ENCODE results near the gene LYSMD3.
A peak's percentile ranks its signal among the peaks of the same experiment; 100 is the strongest.

The LYSMD3 gene

GRCh38 chr5:90557391-90557790 lies 28.0 kb upstream of the LYSMD3 start:
- no peak for TF ChIP-seq CTCF (IDR thresholded peaks at IDR 0.05; ENCODE audit: control insufficient read depth, extremely low read depth, insufficient read depth)
- DNase-seq (ENCODE audit: low read depth), result no peak
- H3K4me3 ChIP-seq (ENCODE audit: low read depth, low read length), result peak overlapping the region; percentile 62

- no peak overlapping the region for H3K4me3 ChIP-seq (ENCODE audit: low read depth, low read length)
- DNase-seq (ENCODE audit: low read depth), result no peak
- no peak for TF ChIP-seq CTCF (IDR thresholded peaks at IDR 0.05; ENCODE audit: control insufficient read depth, extremely low read depth, insufficient read depth)
These were observed 26.3 kb upstream of the LYSMD3 start for GRCh38 chr5:90555666-90556065.

GRCh38 chr5:90554358-90555006 lies 25.1 kb upstream of the LYSMD3 start:
- H3K4me3 ChIP-seq (ENCODE audit: low read depth, low read length), result no peak overlapping the region
- no peak for DNase-seq (ENCODE audit: low read depth)
- TF ChIP-seq CTCF (IDR thresholded peaks at IDR 0.05; ENCODE audit: control insufficient read depth, extremely low read depth, insufficient read depth), result no peak

GRCh38 chr5:90553711-90554110 lies 24.3 kb upstream of the LYSMD3 start:
- no peak overlapping the region for H3K4me3 ChIP-seq (ENCODE audit: low read depth, low read length)
- TF ChIP-seq CTCF (IDR thresholded peaks at IDR 0.05; ENCODE audit: control insufficient read depth, extremely low read depth, insufficient read depth), result no peak

GRCh38 chr5:90551376-90551775 lies 22.0 kb upstream of the LYSMD3 start:
- no peak overlapping the region for H3K4me3 ChIP-seq (ENCODE audit: low read depth, low read length)

More at GRCh38 chr5:90553711-90554110, 24.3 kb upstream of the LYSMD3 start:
- DNase-seq (ENCODE audit: low read depth), result no peak

GRCh38 chr5:90550963-90551362 lies 21.6 kb upstream of the LYSMD3 start:
- no peak overlapping the region for H3K4me3 ChIP-seq (ENCODE audit: low read depth, low read length)
- no peak for TF ChIP-seq CTCF (IDR thresholded peaks at IDR 0.05; ENCODE audit: control insufficient read depth, extremely low read depth, insufficient read depth)
- no peak for DNase-seq (ENCODE audit: low read depth)

More at GRCh38 chr5:90551376-90551775, 22.0 kb upstream of the LYSMD3 start:
- DNase-seq (ENCODE audit: low read depth), result no peak
- TF ChIP-seq CTCF (IDR thresholded peaks at IDR 0.05; ENCODE audit: control insufficient read depth, extremely low read depth, insufficient read depth), result no peak

- no peak for DNase-seq (ENCODE audit: low read depth)
- H3K4me3 ChIP-seq (ENCODE audit: low read depth, low read length), result no peak overlapping the region
- no peak for TF ChIP-seq CTCF (IDR thresholded peaks at IDR 0.05; ENCODE audit: control insufficient read depth, extremely low read depth, insufficient read depth)
These were observed 20.4 kb upstream of the LYSMD3 start for GRCh38 chr5:90549729-90550275.

Data from LNCaP clone FGC (cell line).